Medulla oblongata (tissue), 1 donor: Measurements from ENCODE around the gene KANTR.
"Not testable (repeated sequence)": the region's sequence is repeated elsewhere in the genome, so short reads cannot be mapped to it uniquely, and the experiment has no call there.

ENCODE experiments used
- DNase-seq: peaks from one replicate; pipeline ENCODE4 v3.0.0-alpha.2; 2015; ENCODE audit errors: extremely low spot score

KANTR gene

GRCh38 chrX:53128097-53128749 is 34.3 kb downstream of the KANTR start:
- no peak for DNase-seq

GRCh38 chrX:53133400-53133799 is 39.5 kb downstream of the KANTR start:
- DNase-seq: no peak

- DNase-seq: no peak
Observed at GRCh38 chrX:53135581-53135980, 41.6 kb downstream of the KANTR start.

GRCh38 chrX:53153581-53153980 is 59.6 kb downstream of the KANTR start:
- no peak for DNase-seq

DNA sequence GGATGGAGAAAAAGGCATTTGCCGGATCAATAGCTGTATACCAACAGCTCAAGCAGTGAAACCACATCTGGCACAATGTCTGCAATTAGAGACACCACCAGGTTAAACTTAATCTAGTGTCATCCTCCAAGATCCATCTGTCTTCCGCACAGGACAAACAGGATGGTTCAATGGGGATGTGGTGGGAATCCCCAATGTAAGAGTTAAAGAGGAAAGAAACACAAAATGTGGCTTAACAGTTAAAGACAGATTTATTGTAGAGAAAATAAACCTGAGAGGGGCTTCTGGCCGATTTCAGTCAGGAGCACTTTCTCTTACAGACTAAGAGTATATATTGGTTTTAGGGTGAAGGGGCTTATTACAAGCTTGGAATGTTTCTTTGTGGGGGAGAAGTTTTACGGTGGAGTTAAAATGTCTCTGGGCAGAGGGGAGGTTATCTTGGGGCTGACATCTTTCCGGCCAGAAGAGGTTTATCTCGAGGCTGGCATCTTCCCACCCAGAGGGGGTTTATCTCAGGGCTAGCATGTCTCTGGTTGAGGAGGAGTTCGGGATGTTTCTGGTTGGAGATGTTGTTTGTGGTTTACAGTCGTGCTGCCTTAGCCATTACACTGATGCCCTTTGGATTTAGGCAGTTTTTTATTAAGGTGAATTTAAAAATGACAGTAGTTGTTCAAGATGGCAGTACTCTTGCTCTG is 61.7 kb downstream of the KANTR start:
- DNase-seq: no peak

DNA sequence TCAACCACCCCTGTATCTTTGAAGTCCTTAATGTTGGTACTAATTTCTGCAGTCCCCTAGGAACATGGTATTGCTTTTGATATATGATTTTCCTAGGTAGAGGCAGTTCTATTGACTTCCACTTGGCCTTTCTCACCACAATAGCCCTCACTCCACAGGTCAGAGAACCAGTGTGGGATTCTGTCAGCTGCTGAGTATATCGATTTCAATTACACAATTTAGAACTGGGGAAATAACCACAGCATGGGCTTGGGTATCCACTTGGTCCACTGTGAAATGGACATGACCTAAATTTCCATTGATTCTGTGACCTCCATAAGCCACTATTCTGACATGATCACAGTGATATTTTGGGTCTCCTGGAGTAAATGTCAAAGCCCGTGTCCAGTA is 62.3 kb downstream of the KANTR start:
- DNase-seq: no peak

- no peak for DNase-seq
Observed at GRCh38 chrX:53159184-53159583, 65.2 kb downstream of the KANTR start.

- DNase-seq: no peak
Observed at GRCh38 chrX:53160297-53160983, 66.5 kb downstream of the KANTR start.

DNA sequence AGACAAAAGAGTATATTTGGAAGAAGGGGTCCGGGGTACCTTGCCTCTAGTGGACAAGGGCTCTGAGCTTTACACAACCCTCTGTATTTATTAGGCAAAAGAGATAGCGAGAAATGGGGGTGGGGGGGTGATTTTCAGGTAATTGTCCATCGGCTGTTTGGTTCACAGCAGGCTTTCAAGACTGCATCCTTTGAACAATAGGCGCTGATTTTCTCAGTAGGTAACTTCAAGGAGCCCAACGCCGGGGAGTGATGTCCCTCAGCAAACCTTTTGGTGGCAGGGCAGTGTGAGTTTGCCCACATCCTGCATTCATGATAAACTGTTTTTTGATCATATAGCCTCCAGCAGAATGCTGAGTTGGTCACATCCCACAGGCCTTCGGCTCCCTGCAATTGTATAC is 69.5 kb downstream of the KANTR start:
- no peak for DNase-seq

DNA sequence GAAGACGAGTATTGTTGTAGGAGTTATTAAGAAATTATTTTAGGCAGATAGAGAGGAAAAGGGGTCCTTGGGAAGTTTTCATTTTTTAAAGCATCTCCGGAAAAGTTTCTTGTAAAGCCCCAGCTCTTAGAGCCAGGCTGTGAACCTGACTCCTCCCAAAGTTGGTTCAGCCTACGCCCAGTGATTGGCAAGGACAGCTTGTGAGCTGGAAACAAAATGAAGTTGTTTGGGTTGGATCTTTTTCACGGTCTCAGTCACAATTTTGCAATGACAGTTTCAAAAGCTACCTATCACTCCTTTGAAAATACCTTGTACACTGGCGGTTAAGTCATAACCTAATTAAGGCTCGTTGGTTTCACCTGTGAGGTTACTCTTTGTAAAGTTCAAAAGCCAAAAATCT is 70.6 kb downstream of the KANTR start:
- not testable (repeated sequence) for DNase-seq

DNA sequence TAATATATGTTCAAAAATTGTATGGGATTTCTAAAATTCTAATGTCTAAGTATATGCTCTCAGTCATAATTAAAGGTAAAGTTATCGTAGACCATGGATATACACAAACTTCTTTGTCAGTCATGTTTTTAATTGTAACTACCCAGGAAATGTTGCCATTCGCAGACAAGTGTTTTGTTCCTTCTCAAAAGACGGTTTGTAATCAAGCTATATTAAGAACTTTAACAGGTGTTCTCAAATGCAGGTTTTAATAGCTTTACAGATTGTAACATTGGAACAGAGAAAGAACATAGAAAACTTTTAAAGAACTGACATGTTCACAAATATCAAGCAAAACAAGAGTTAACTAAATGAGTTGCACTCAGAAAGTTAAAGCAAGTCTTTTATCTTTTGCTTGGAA is 72.2 kb downstream of the KANTR start:
- DNase-seq: no peak

GRCh38 chrX:53171356-53171755 is 77.4 kb downstream of the KANTR start:
- no peak for DNase-seq
